ENCODE results near the gene DBN1.

Gene DBN1

DNA sequence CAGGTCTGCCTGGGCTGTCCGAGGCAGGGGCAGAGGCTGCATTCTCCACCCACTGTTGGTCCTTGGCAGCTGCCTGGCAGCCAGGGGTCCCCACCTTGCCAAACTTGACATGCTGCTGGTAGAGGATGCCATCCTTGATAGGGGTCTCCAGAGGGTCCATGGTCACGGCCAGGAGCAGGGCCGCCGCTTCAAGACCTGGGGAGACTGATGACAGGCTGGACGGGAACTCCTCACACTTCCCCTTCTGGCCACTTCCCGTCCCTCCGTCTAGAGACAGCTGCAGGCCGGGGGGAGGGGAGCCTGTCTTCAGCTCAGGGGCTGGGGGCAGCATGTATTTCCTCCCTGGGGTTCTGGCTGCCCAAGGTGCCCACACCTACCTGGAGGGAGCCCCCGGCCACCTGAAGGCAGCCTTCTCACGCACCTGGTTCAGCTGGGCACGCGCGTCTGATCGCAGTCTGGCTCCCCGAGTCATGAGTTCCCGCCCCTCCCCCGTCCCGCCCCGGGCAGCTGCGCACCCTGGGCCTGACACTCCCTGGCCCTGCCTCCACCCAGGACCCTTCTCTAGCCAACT, 36.0 kb upstream of the DBN1 start, which contains the start of gene DOK3:
DOK3 (minus strand) TSS at position 446 of the 571 bp plus-strand sequence; CDS start at position 160, 286 bp downstream.
- no peak within 1 kb of the TSS for H3K4me3 Mint-ChIP-seq
- no peaks in the 10 kb centered on the region for H3K27me3 Mint-ChIP-seq
- no peaks in the 10 kb centered on the region for H3K9me3 Mint-ChIP-seq
- DNase-seq, result no peak
- peak within 1 kb of the TSS; percentile 72 for H3K27ac Mint-ChIP-seq
- peaks cover 13% of the 10 kb centered on the region for H3K4me1 Mint-ChIP-seq (ENCODE audit: low read depth)
- H3K36me3 Mint-ChIP-seq (ENCODE audit: low read depth), result peaks cover 60% of the 10 kb centered on the region

DNA sequence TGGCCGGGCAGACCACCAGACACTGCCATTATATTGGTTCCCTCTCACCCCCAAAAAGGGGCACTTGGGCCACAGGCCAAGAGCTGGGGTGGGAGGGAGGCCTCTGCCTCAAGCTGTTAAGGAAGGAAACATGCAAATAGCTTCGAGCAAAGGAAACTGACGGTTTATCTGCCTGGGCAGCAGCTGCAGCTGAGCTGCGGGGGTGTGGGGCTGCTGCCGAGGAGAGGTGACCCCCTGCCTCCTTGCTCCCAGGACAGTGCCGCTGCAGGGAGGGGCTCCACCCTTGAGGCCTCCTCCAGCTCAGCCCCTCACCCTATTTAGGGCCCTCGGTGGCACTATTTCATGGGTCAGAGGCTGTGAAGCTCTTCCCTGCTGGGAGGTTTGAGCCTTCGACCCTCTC, 35.4 kb upstream of the DBN1 start:
- Mint-ChIP-seq H3K4me3 (no peak overlapping the region), H3K4me1 (ENCODE audit: low read depth) (peaks cover 10% of the 10 kb centered on the region), H3K36me3 (ENCODE audit: low read depth) (peaks cover 53% of the 10 kb centered on the region), H3K27ac (peak overlapping the region; percentile 72), H3K9me3 (no peaks in the 10 kb centered on the region), H3K27me3 (no peaks in the 10 kb centered on the region)
- DNase-seq, result no peak

DNA sequence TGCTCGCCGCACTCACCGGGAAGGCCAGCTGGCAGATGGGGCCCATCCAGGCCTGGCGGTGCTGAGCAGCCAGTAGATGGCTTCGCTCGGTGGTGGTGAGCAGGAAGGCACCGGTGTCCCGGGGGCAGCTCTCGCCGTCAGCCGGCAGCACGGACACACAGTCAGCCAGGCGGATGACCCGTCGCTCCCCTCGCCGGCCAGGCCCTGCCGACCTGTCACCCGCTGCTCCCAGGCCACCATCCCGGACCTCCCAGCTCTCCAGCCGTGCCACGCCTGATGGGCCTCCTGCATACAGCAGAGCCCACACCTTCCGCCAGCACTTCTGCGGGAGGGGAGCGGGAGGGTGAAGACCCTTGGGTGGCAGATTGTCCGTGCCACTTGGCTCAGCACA, 34.8 kb upstream of the DBN1 start:
- no peak overlapping the region for H3K27ac Mint-ChIP-seq
- peaks cover 10% of the 10 kb centered on the region for H3K4me1 Mint-ChIP-seq (ENCODE audit: low read depth)
- no peak for DNase-seq
- no peaks in the 10 kb centered on the region for H3K27me3 Mint-ChIP-seq
- H3K4me3 Mint-ChIP-seq, result no peak overlapping the region
- H3K9me3 Mint-ChIP-seq, result no peaks in the 10 kb centered on the region
- H3K36me3 Mint-ChIP-seq (ENCODE audit: low read depth), result peaks cover 47% of the 10 kb centered on the region

DNA sequence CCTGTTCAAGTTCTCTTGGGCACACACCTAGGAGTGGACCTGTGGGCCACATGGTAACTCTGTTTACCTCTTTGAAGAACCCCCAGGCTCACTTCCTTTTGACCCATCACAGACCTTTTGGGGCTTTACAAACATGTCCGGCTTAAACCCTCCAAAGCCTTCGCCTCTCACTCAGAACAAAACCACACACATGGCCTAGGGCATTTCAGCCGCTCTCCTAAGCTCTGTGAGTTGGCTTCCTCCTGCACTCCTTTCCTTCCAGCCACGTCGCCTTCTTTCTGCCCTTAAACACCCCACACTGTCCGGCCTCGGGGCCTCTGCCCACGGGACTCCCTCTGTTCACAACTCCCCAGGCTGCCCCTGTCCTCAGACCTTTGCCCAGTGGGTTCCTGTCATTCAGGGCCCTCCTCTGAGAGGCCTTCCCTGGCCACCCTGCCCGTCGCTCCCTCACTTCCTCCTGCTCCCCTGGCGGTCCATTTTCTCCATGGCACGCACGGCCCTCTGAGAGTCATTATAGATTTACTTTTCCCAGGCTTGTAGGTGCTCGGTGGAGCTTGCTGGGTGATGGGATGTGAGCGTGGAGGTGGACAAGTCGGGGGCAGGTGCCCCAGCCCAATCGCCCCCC, 34.3 kb upstream of the DBN1 start:
- Mint-ChIP-seq H3K9me3 (no peaks in the 10 kb centered on the region), H3K27me3 (no peaks in the 10 kb centered on the region), H3K4me1 (ENCODE audit: low read depth) (peaks cover 10% of the 10 kb centered on the region), H3K36me3 (ENCODE audit: low read depth) (peaks cover 42% of the 10 kb centered on the region), H3K27ac (no peak overlapping the region), H3K4me3 (no peak overlapping the region)
- no peak for DNase-seq

DNA sequence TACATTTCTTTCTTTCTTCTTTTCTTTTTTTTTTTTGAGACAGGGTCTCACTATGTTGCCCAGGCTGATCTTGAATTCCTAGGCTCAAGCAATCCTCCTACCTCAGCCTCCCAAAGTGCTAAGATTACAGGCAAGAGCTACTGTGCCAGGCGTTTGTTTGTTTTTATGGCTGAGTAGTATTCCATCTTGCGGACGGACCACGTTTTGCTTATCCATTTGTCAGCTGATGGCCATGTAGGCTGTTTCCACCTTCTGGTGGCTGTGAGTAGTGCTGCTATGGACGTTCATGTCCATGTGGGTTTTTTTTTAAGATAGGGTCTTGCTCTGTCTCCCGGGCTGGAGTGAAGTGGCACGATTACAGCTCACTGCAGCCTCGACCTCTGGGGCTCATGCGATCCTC, 33.7 kb upstream of the DBN1 start:
- Mint-ChIP-seq H3K4me1 (ENCODE audit: low read depth) (peaks cover 10% of the 10 kb centered on the region), H3K27ac (no peak overlapping the region), H3K27me3 (no peaks in the 10 kb centered on the region), H3K9me3 (no peaks in the 10 kb centered on the region), H3K4me3 (no peak overlapping the region), H3K36me3 (ENCODE audit: low read depth) (peaks cover 37% of the 10 kb centered on the region)
- DNase-seq, result no peak

DNA sequence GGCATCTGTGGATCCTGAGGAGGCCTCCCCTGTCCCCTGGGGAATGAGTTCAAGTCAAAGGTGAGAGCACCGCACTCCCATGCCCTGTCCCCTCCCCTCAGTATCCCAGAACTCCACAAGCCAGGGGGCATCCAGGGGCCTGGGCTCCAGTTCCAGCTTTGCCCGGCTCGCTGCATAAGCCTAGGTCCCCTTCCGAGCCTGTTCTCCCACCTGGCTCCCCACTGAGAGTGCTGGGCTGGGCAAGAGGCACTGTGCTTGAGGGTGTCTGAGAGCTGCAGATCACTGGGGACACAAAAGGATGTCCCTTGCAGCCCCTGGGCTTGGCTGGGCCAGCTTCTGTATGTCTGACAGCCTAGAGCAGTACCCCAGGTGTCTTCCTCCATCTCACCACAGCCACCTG, 31.6 kb upstream of the DBN1 start:
- Mint-ChIP-seq H3K4me1 (ENCODE audit: low read depth) (peaks cover 7% of the 10 kb centered on the region), H3K36me3 (ENCODE audit: low read depth) (peaks cover 16% of the 10 kb centered on the region), H3K4me3 (no peak overlapping the region), H3K9me3 (no peaks in the 10 kb centered on the region), H3K27me3 (no peaks in the 10 kb centered on the region), H3K27ac (no peak overlapping the region)
- DNase-seq, result no peak

DNA sequence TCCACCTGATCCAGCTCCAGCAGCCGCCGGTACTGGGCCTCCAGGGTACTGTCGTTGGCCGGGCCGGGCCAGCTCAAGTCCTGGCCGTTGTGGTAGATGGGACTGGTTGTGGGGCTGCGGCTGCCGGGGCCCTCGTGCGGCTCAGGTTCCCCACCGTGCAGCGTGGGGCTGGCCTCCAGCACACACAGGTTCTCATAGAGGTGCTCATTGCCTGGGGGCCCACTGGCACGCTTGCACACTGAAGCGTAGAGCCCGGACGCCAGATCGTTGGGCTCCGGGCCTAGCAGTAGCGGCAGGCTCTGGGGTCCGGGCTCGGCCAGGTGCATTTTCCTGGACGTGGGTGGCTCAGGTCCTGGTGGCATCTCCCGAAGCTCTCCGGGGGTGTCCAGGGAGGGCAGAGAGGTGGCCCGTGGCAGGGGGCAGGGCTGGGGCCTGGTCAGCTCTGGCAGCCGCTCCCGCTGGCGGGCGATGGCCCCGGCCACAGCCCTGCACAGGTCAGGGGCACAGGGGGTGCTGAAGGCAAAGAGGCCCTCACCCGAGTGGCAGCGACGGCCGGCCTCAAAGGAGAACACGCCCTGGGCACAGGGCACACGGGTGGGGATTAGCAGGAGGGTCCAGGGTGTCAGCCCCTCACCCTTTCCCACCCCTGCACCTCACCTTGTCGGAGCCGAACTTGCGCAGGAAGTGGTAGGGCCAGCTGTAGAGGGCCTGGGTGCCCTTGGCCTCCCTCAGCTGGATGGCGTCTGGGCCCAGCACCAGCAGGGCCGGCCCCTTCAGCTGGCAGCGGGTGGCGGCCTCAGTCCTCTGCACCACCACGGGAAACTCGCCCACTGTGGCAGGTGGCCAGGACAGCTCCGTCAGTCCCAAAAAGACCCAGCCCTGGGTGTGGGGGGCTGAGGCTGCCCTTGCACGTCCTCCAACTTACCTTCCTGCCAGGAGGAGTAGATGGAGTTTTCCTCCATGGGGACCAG, 30.9 kb upstream of the DBN1 start:
- Mint-ChIP-seq H3K4me3 (no peak overlapping the region), H3K27ac (no peak overlapping the region), H3K9me3 (no peaks in the 10 kb centered on the region), H3K27me3 (peaks cover 4% of the 10 kb centered on the region), H3K36me3 (ENCODE audit: low read depth) (peaks cover 13% of the 10 kb centered on the region), H3K4me1 (ENCODE audit: low read depth) (peaks cover 5% of the 10 kb centered on the region)
- DNase-seq, result no peak

DNA sequence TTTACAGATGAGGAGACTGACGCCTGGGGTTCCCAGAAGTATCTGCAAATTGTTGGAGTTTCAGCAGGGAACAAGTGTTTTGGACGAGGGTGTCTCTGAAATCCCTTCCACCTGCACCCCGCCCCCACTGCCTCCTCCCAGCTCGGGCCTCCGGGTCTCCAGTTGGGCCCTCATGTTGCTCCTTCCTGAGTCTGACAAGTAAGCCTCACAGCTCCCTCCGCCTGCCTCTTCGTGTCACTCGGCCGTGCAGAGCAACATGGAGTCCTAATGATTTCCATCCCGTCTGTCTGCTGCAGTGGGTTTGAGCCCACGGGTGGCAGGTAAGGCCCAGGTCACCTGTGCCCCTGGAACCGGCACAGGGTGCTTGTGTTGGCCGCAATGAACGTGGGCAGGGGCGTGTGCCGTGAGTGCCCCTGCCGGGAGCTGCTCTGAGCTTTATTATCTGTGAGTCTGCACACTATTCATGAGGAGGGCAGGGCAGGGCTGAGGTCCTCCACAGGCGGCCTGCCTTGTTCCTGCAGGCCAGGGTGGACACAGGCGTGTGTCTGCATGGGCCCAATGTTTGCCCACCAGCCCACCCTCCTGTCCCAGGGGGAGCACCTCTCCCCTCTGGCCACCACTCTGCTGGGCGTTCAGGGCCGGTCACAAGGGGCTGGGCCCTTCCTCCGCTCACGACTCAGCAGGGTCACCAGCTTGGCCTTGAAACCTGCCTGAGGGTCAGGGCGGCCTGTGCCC, 30.1 kb upstream of the DBN1 start:
- H3K9me3 Mint-ChIP-seq, result no peaks in the 10 kb centered on the region
- H3K4me3 Mint-ChIP-seq, result no peak overlapping the region
- DNase-seq, result no peak
- H3K27ac Mint-ChIP-seq, result no peak overlapping the region
- H3K27me3 Mint-ChIP-seq, result peaks cover 10% of the 10 kb centered on the region
- H3K36me3 Mint-ChIP-seq (ENCODE audit: low read depth), result peaks cover 6% of the 10 kb centered on the region
- H3K4me1 Mint-ChIP-seq (ENCODE audit: low read depth), result peaks cover 8% of the 10 kb centered on the region

DNA sequence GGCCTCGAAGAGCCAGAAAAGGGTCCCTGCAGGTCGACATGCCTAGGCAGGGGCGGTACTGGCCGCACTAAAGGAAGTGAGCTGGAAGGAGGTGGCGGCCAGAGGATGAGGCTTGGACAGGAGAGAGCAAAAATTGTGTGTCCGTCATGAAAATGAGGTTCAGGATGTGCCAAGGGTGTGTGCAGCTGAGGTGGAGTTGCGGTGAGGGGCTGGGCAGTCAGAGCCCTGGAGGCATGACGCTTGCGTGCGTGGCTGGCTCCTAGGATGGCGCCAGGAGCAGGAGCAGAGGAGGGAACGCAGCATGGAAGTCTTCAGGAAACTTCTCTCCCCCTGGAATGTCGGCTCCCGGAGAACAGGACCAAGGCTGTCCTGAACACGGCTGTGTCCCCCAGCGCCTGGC, 29.5 kb upstream of the DBN1 start:
- DNase-seq, result no peak
- no peak overlapping the region for H3K27ac Mint-ChIP-seq
- peaks cover 14% of the 10 kb centered on the region for H3K27me3 Mint-ChIP-seq
- H3K4me3 Mint-ChIP-seq, result no peak overlapping the region
- H3K36me3 Mint-ChIP-seq (ENCODE audit: low read depth), result peaks cover 6% of the 10 kb centered on the region
- peaks cover 14% of the 10 kb centered on the region for H3K4me1 Mint-ChIP-seq (ENCODE audit: low read depth)
- H3K9me3 Mint-ChIP-seq, result no peaks in the 10 kb centered on the region

DNA sequence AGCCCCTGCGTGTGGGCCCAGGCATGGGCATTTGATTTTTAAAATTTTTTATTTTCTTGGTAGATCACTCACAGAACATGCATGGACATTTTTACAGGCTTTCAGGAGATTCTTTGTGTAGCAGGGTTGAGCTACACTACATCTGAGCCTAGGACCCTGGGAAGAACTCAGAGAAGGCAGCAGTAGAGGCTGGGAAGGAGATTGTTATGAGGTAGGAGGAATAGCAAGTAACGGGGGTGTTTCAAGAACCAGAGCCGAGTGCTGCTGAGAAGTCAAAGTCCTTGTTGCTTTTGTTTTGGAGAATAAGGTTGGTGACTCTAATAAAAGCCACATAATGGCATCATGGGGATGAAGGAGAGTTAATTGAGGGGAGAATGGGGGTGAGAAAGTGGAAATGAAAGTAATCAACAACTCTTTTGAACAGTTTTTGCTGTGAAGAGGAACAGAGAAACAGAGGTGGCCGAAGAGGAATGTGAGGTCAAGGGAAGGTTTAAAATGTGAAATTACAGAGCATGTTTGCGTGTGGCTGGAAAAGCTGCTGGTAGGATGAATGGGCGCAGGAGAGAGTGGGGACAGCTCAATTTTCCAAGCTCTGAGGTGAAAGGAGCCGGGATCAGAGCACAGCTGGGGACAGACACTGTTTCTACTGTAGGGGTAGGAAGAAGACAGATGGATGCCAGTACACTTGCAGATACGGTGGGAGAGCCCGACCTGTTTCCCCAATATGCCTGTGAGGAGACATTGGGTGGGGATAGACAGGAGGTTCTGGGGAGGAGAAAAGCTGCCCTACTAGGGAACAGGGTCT, 28.6 kb upstream of the DBN1 start:
- Mint-ChIP-seq H3K9me3 (no peaks in the 10 kb centered on the region), H3K27me3 (peaks cover 16% of the 10 kb centered on the region), H3K4me3 (no peak overlapping the region), H3K36me3 (ENCODE audit: low read depth) (peaks cover 2% of the 10 kb centered on the region), H3K27ac (no peak overlapping the region), H3K4me1 (ENCODE audit: low read depth) (peaks cover 17% of the 10 kb centered on the region)
- no peak for DNase-seq

DNA sequence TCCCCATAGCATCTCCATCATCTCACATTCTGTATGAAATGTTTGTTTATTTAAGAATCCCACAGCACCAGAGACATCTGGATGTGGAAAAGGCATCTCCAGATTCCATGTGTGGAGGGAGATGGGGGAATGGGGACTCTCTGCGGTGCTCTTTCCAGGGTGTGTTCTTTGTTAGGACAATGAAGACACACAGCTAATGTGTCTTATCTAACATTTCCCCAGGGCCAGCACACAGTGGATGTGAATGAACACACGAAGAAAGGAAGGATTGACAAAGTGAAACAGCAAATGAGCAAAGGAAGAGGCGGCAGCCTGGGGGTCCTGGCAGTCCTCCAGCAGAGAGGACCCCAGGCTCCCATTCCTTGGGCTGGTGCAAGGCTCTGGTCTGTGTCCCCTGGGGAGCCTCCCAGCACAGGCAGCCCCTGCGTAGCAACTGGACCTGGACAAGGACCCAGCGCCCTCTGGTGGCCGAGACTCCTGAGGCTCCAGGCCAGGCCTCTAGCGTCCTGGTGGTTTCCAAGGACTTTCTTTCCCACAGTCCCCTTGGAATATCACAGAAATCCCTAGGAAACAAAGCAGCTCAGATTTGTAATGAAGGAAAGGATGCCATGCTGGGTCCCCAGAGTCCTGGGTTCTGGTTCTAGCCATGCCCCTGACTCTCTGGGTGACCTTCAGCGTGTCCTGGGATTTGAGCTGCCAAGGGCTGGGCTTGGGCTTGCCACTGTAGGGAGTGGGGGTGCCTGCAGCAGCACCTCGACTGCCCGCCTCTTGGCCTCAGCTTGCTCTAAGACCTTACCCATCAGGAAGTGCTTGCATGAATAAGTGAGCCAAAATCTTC, 27.5 kb upstream of the DBN1 start:
- peaks cover 22% of the 10 kb centered on the region for H3K4me1 Mint-ChIP-seq (ENCODE audit: low read depth)
- no peak overlapping the region for H3K27ac Mint-ChIP-seq
- H3K27me3 Mint-ChIP-seq, result peaks cover 16% of the 10 kb centered on the region
- no peak overlapping the region for H3K4me3 Mint-ChIP-seq
- H3K36me3 Mint-ChIP-seq (ENCODE audit: low read depth), result no peaks in the 10 kb centered on the region
- no peaks in the 10 kb centered on the region for H3K9me3 Mint-ChIP-seq
- DNase-seq, result peak; percentile 90

DNA sequence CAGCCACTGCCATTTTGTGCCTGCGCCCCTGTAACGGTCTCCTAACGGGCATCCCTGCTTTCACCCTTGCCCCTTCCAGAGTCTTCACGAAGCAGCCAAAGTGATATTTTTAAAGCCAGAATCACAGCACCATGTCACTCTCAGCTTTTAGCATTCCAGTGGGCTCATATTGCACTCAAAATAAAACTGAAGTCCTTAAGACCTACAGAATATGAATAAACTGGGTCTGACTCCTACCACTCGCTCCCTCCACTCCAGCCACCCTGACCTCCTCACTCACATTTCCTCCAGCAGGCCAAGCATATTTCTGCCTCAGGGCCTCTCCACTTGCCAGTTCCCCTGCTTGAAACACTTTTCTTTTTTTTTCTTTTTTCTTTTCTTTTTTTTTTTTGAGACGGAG, 26.4 kb upstream of the DBN1 start:
- Mint-ChIP-seq H3K4me1 (ENCODE audit: low read depth) (peaks cover 30% of the 10 kb centered on the region), H3K4me3 (no peak overlapping the region), H3K36me3 (ENCODE audit: low read depth) (no peaks in the 10 kb centered on the region), H3K27me3 (peaks cover 16% of the 10 kb centered on the region), H3K9me3 (no peaks in the 10 kb centered on the region), H3K27ac (no peak overlapping the region)
- DNase-seq, result no peak
